HUES64 (cell line): Measurements from ENCODE around the gene IMMP1L.

Experiments used
- H3K27ac ChIP-seq: 2 replicates; pipeline ENCODE4 v1.7.0; 2013; ENCODE audit warnings: low read depth, low read length, inconsistent platforms
- H3K27me3 ChIP-seq: 2 replicates; pipeline ENCODE4 v1.6.1; 2013; ENCODE audit warnings: mild to moderate bottlenecking, low read length; ENCODE audit not compliant: insufficient read depth
- H3K36me3 ChIP-seq: 2 replicates; pipeline ENCODE4 v1.6.1; 2013; ENCODE audit warnings: mild to moderate bottlenecking, low read length; ENCODE audit not compliant: insufficient read depth
- H3K4me1 ChIP-seq: 2 replicates; pipeline ENCODE4 v1.6.1; 2013; ENCODE audit warnings: mild to moderate bottlenecking, low read length, moderate library complexity; ENCODE audit not compliant: insufficient read depth
- H3K4me3 ChIP-seq: 2 replicates; pipeline ENCODE4 v1.5.1; 2013; ENCODE audit warnings: mild to moderate bottlenecking, low read length, moderate library complexity
- H3K9ac ChIP-seq: 2 replicates; pipeline ENCODE4 v1.6.1; 2013; ENCODE audit warnings: mild to moderate bottlenecking, low read depth, low read length
- H3K9me3 ChIP-seq: 2 replicates; pipeline ENCODE4 v1.6.1; 2013; ENCODE audit warnings: low read depth, low read length; ENCODE audit not compliant: insufficient read depth
- WGBS: fragments of 150-250, 120-280 bp; methylation state at CpG from one replicate; pipeline ENCODE4 v1.1.7; 2013; ENCODE audit warnings: missing lambda C conversion rate; 5-methylcytosine and 5-hydroxymethylcytosine counted together

IMMP1L gene

DNA sequence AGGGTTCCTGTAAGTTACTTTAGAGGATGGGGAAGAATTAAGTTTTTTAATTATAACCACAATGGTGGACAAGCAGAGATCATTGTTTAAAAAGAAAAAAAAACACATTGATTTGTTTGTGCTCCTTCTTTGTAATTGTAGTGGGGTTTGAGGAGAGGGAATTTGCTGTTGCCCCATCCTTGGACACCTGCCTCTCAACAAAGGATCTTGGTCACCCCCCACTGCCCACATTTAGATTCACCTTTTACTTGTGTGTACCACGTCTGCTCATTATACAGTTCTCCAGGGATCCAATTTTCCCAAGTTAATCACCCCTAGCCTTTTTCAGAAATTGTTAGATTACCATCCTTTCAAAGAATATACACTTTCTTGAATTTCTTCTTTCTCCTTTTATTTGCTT lies 86.7 kb downstream of the IMMP1L start:
- no peak overlapping the region for H3K9ac ChIP-seq
- no peaks in the 10 kb centered on the region for H3K27me3 ChIP-seq
- peak overlapping the region; percentile 62; the same call in 1 of the 2 replicates for H3K27ac ChIP-seq
- H3K36me3 ChIP-seq = no peaks in the 10 kb centered on the region
- H3K4me3 ChIP-seq = no peak overlapping the region; the same call in 1 of the 2 replicates
- 61% methylated on average over 1 of the region's 1 CpG for WGBS
- peaks cover 54% of the 10 kb centered on the region for H3K4me1 ChIP-seq
- no peaks in the 10 kb centered on the region for H3K9me3 ChIP-seq

DNA sequence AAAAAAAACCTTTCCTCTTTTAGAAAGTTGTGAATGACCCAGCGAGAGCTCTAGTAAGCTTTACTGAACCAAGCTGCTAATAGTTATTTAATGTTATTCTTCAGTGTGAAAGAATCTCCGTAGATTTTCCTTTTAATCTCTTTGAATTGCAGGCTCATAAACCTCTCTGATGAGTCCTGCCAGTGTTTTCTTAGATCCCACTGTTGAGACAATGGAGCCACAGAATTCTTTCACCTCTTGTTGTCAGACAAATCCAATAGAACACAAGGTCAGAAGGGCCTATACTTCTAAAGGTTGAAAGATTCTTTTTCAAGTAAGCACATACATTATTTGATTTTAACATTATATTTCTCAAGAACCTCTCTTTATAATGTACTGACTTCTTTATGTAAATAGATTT lies 87.6 kb downstream of the IMMP1L start:
- peaks cover 63% of the 10 kb centered on the region for H3K4me1 ChIP-seq
- no peak overlapping the region for H3K4me3 ChIP-seq
- no peaks in the 10 kb centered on the region for H3K9me3 ChIP-seq
- no peaks in the 10 kb centered on the region for H3K36me3 ChIP-seq
- 15% methylated on average over 2 of the region's 2 CpGs for WGBS
- H3K27ac ChIP-seq = peak overlapping the region; percentile 62
- H3K27me3 ChIP-seq = no peaks in the 10 kb centered on the region
- H3K9ac ChIP-seq = no peak overlapping the region

DNA sequence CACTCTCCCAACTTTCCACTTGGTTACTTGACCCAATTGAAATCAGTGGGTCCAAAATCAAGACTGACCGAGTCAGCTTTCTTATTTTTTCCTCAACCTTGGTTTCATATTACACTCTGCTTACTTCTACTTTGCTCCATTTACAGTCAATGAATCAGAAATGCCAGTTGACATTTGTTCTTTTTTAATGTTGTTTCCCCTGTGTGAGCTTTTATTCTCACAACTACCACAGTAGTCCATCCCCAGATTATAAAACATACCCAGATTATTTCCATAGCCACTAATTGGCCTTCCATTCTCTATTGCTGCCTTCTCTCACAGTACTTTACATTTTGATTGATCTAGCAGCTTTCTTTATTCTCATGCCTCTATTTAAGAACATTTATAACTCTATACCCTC lies 89.8 kb downstream of the IMMP1L start:
- peaks cover 6% of the 10 kb centered on the region; the same call in 1 of the 2 replicates for H3K36me3 ChIP-seq
- peaks cover 74% of the 10 kb centered on the region for H3K4me1 ChIP-seq
- no peak overlapping the region for H3K9ac ChIP-seq
- WGBS = 77% methylated on average over 1 of the region's 1 CpG
- H3K9me3 ChIP-seq = no peaks in the 10 kb centered on the region
- no peak overlapping the region for H3K4me3 ChIP-seq
- H3K27me3 ChIP-seq = no peaks in the 10 kb centered on the region
- H3K27ac ChIP-seq = no peak overlapping the region

DNA sequence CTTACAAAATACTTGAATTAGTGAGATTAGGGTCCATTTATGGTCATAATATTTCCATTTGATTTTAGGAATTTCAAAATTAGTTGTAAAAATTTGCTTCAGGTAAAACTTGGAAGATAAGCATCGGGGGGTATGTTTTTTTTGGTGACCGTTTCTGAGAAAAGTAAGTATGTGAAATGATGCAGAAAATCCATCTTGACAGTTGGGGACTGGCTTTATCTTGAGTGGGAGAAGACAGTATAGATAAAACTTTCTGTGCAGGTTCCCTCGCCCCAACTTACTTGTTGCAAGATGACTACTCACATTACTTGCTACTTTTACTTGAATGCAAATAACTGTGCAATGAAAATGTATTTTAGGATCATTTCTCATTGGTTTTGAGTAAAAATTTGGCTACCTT lies 90.3 kb downstream of the IMMP1L start:
- 85% methylated on average over 2 of the region's 3 CpGs for WGBS
- H3K4me1 ChIP-seq = peaks cover 74% of the 10 kb centered on the region
- H3K27ac ChIP-seq = no peak overlapping the region
- no peak overlapping the region for H3K4me3 ChIP-seq
- no peaks in the 10 kb centered on the region for H3K27me3 ChIP-seq
- H3K9me3 ChIP-seq = no peaks in the 10 kb centered on the region
- H3K36me3 ChIP-seq = peaks cover 6% of the 10 kb centered on the region; the same call in 1 of the 2 replicates
- no peak overlapping the region for H3K9ac ChIP-seq

DNA sequence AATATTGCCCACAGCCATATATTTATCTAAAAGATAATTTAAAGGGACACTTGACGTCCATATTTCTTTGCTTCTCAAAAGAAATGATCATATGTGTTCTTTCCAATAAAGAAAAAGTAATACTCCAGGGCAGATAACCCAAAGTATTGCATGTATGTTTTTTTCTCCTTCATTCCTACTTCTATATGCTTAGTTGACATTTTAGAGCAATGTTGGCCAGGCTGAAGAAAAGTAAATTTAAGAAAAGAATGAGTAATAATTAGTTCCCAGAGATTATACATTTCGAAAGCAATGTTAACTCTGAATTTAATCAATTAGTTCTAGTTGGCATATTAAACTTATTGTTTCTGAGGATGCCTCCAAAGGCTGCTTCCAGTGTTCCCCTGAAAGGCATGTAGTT lies 91.6 kb downstream of the IMMP1L start:
- 70% methylated on average over 2 of the region's 2 CpGs for WGBS
- Histone ChIP-seq H3K4me1 (peaks cover 71% of the 10 kb centered on the region), H3K36me3 (peaks cover 6% of the 10 kb centered on the region; the same call in 1 of the 2 replicates), H3K27ac (peak overlapping the region; percentile 37; the same call in 1 of the 2 replicates), H3K9me3 (no peaks in the 10 kb centered on the region), H3K27me3 (no peaks in the 10 kb centered on the region), H3K9ac (no peak overlapping the region), H3K4me3 (no peak overlapping the region)

DNA sequence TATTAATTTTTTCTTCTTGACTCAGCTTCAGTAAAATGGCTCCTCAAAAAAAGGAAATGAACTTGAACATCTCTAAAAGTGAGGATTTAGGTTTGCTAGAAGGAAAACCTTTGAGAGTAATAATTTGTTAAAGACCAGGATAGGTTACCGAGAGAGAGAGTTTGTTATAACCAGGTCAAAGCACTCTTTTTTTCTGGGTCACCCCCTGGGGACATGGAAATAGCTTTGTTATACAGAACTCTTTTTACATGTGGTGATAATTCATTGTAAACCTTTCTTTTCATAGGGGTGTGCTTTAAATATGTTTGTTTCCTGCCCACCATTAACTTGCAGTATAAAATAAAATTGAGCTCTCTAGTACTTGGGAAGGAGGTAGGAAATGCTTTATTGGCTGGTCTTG lies 92.1 kb downstream of the IMMP1L start:
- Histone ChIP-seq H3K27ac (peak overlapping the region; percentile 37; the same call in 1 of the 2 replicates), H3K36me3 (peaks cover 6% of the 10 kb centered on the region; the same call in 1 of the 2 replicates), H3K9me3 (no peaks in the 10 kb centered on the region), H3K4me3 (no peak overlapping the region), H3K9ac (no peak overlapping the region), H3K27me3 (no peaks in the 10 kb centered on the region), H3K4me1 (peaks cover 66% of the 10 kb centered on the region)
- 23% methylated on average over 1 of the region's 1 CpG for WGBS

DNA sequence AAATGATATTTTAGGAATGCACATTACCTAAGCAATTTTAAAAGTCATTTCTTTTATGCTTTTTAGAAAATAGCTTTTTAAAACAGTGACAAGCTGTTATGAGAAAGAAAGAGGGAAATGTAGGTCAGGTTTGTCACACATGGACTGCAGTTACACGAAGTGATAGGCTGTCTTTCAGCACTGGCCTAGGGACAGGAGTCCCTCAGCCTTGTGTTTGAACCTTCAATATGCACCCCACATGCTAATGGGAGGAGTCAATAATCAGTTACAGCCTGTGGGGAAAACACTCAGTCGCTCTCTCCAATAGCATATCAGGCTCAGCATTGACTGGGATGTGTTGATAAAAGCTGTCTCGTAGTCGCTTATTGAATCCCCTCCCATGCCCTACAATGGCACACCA lies 94.0 kb downstream of the IMMP1L start:
- Histone ChIP-seq H3K27ac (no peak overlapping the region), H3K9ac (no peak overlapping the region), H3K36me3 (peaks cover 6% of the 10 kb centered on the region; the same call in 1 of the 2 replicates), H3K27me3 (no peaks in the 10 kb centered on the region), H3K4me1 (peaks cover 48% of the 10 kb centered on the region), H3K4me3 (no peak overlapping the region), H3K9me3 (0 out of 2 replicates have a peak, but pooled peaks cover 3% of the 10 kb centered on the region)
- WGBS = 94% methylated on average over 3 of the region's 4 CpGs

DNA sequence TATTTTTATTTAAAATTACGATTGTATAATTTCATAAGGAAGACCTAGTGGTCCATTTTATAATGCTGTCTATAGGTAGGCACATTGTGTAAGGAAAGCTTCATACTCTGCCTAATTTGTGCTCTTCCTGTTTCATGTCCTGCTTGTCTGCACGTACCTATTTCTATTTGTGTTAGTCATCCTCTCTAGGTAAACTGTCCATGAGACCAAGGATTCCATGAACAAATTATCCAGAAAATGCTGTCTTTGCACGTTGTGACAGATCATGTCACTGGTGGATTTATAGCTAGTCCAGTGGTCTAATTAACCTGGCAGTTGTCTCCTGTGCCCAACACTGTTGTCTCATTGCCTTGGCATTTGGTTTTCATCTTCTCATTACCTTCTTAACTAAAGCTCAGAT lies 95.1 kb downstream of the IMMP1L start:
- 92% methylated on average over 3 of the region's 3 CpGs for WGBS

DNA sequence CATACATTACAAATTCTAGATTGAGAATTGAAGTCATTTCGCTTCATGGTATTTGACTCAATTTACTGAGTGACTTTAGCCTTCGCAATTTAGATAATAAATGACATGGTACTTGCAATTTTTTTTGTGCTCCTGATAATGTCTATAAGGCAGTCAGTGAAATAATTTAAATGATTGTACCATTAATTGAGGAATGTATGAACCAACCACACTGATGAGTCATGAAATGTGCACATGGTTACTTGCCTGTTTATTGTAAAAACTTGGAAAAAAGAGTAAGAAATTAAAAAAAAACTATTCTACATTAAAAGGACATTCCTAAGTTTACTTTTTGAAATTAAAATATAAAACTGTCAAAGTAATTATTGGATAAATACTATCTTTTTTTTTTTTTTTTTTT lies 96.5 kb downstream of the IMMP1L start:
- 100% methylated on average over 2 of the region's 2 CpGs for WGBS
- Histone ChIP-seq H3K9ac (no peak overlapping the region), H3K4me1 (peaks cover 23% of the 10 kb centered on the region), H3K27me3 (no peaks in the 10 kb centered on the region), H3K4me3 (no peak overlapping the region), H3K9me3 (0 out of 2 replicates have a peak, but pooled peaks cover 3% of the 10 kb centered on the region), H3K36me3 (peaks cover 6% of the 10 kb centered on the region; the same call in 1 of the 2 replicates), H3K27ac (no peak overlapping the region)

More for the DNA sequence above, 95.1 kb downstream of the IMMP1L start:
- Histone ChIP-seq H3K4me3 (no peak overlapping the region), H3K9me3 (0 out of 2 replicates have a peak, but pooled peaks cover 3% of the 10 kb centered on the region), H3K27ac (no peak overlapping the region), H3K36me3 (peaks cover 6% of the 10 kb centered on the region; the same call in 1 of the 2 replicates), H3K27me3 (no peaks in the 10 kb centered on the region), H3K4me1 (peaks cover 37% of the 10 kb centered on the region), H3K9ac (no peak overlapping the region)

DNA sequence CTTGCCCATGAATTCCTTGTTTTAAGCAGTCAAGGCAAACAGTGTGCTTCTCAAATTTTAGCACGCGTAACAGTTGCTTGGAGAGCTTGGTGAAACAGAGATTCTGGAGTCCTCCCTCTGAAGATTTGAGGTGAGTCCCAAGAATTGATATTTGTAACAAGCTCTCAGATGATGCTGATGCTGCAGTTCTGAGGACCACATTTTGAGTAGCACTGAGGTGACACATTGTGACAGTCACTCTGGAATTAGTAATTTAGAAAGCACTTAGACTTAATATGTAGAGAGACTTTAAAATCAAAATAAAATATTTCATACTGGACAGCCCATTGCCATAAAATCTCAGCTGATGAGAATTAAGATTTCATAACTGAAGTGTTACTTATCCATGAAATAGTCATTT lies 101.2 kb downstream of the IMMP1L start:
- H3K4me1 ChIP-seq = no peaks in the 10 kb centered on the region
- 96% methylated on average over 2 of the region's 2 CpGs for WGBS
- 0 out of 2 replicates have a peak, but pooled peaks cover 3% of the 10 kb centered on the region for H3K9me3 ChIP-seq
- H3K9ac ChIP-seq = no peak overlapping the region
- no peak overlapping the region for H3K27ac ChIP-seq
- H3K27me3 ChIP-seq = no peaks in the 10 kb centered on the region
- no peak overlapping the region for H3K4me3 ChIP-seq
- H3K36me3 ChIP-seq = no peaks in the 10 kb centered on the region; the same call in 1 of the 2 replicates

DNA sequence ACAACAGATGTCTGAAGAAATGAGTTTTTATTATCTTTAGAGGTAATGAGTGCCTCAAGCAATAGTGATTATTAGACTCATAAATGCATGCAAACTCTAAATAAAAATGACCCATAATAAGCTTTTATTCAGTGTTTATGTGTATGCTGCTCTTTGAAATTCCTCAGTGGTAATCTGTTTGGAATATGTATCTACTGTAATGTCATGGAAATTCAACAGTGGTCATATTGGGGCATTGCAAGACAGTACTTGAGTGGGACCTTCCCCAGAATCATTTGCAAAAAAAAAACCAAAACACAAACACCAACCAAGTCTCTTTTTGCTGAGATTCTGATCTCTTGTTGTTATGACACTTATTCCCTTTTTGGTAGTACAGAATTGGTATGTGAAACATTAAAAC lies 104.8 kb downstream of the IMMP1L start:
- Histone ChIP-seq H3K4me3 (no peak overlapping the region), H3K9ac (no peak overlapping the region), H3K9me3 (no peaks in the 10 kb centered on the region), H3K4me1 (no peaks in the 10 kb centered on the region), H3K36me3 (peaks cover 5% of the 10 kb centered on the region; the same call in 1 of the 2 replicates), H3K27me3 (no peaks in the 10 kb centered on the region), H3K27ac (no peak overlapping the region)
